Measurements from ENCODE around the gene BANP. TPM values are rescaled to one million over a fixed set of nuclear protein-coding genes. Genes with fewer than 3 reads are reported as not detected.

Gene BANP
- total RNA-seq, 1 donor from 2014 or later: 25.5 TPM

DNA sequence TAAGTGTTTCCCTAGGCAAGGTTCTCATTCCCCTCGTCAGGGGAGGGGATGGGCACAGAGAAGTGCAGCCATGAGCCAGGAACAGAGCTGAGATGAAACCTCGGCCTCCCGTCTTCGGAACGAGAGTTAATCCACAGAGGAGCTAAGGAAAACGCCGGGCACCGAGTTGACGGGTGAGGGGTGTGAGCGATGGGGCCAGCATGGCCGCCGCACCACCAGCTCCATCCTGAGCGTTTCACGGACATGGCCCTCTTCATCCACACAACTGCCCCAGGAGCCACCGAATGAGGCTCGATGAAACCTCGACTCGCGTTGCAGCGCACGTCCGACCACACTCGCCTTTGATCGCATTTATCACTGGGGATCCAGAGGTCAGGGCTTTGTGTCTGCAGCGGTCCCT is 36.4 kb upstream of the BANP start:
- Mint-ChIP-seq H3K27me3 (ENCODE audit: unreplicated experiment) (peaks cover 2% of the 10 kb centered on the region), H3K27ac (ENCODE audit: unreplicated experiment) (no peak overlapping the region), H3K9me3 (ENCODE audit: unreplicated experiment) (peaks cover 10% of the 10 kb centered on the region), H3K4me1 (ENCODE audit: low read depth, unreplicated experiment) (peaks cover 5% of the 10 kb centered on the region), H3K4me3 (ENCODE audit: unreplicated experiment) (no peak overlapping the region), H3K36me3 (ENCODE audit: unreplicated experiment) (no peaks in the 10 kb centered on the region)
- DNase-seq: no peak
- TF ChIP-seq CTCF (IDR thresholded peaks at IDR 0.05; ENCODE audit: partially characterized antibody, unreplicated experiment): no peak

GRCh38 chr16:87917503-87917902 is 33.7 kb upstream of the BANP start:
- H3K4me1 Mint-ChIP-seq (ENCODE audit: low read depth, unreplicated experiment): peaks cover 3% of the 10 kb centered on the region
- no peak overlapping the region for H3K27ac Mint-ChIP-seq (ENCODE audit: unreplicated experiment)
- peaks cover 2% of the 10 kb centered on the region for H3K27me3 Mint-ChIP-seq (ENCODE audit: unreplicated experiment)
- no peak for DNase-seq
- no peaks in the 10 kb centered on the region for H3K36me3 Mint-ChIP-seq (ENCODE audit: unreplicated experiment)
- TF ChIP-seq CTCF (IDR thresholded peaks at IDR 0.05; ENCODE audit: partially characterized antibody, unreplicated experiment): no peak
- peaks cover 7% of the 10 kb centered on the region for H3K9me3 Mint-ChIP-seq (ENCODE audit: unreplicated experiment)
- H3K4me3 Mint-ChIP-seq (ENCODE audit: unreplicated experiment): no peak overlapping the region

GRCh38 chr16:87918338-87918737 is 32.9 kb upstream of the BANP start:
- Mint-ChIP-seq H3K27ac (ENCODE audit: unreplicated experiment) (no peak overlapping the region), H3K36me3 (ENCODE audit: unreplicated experiment) (no peaks in the 10 kb centered on the region), H3K4me3 (ENCODE audit: unreplicated experiment) (no peak overlapping the region), H3K27me3 (ENCODE audit: unreplicated experiment) (peaks cover 2% of the 10 kb centered on the region), H3K9me3 (ENCODE audit: unreplicated experiment) (peaks cover 7% of the 10 kb centered on the region), H3K4me1 (ENCODE audit: low read depth, unreplicated experiment) (peaks cover 3% of the 10 kb centered on the region)
- no peak for DNase-seq
- TF ChIP-seq CTCF (IDR thresholded peaks at IDR 0.05; ENCODE audit: partially characterized antibody, unreplicated experiment): no peak

GRCh38 chr16:87918866-87919680 is 32.2 kb upstream of the BANP start:
- DNase-seq: no peak
- peaks cover 2% of the 10 kb centered on the region for H3K27me3 Mint-ChIP-seq (ENCODE audit: unreplicated experiment)
- peaks cover 5% of the 10 kb centered on the region for H3K4me1 Mint-ChIP-seq (ENCODE audit: low read depth, unreplicated experiment)
- no peak overlapping the region for H3K27ac Mint-ChIP-seq (ENCODE audit: unreplicated experiment)
- H3K9me3 Mint-ChIP-seq (ENCODE audit: unreplicated experiment): peaks cover 7% of the 10 kb centered on the region
- no peaks in the 10 kb centered on the region for H3K36me3 Mint-ChIP-seq (ENCODE audit: unreplicated experiment)
- no peak for TF ChIP-seq CTCF (IDR thresholded peaks at IDR 0.05; ENCODE audit: partially characterized antibody, unreplicated experiment)
- H3K4me3 Mint-ChIP-seq (ENCODE audit: unreplicated experiment): no peak overlapping the region

GRCh38 chr16:87919681-87919994 is 31.6 kb upstream of the BANP start:
- Mint-ChIP-seq H3K4me1 (ENCODE audit: low read depth, unreplicated experiment) (peaks cover 9% of the 10 kb centered on the region), H3K9me3 (ENCODE audit: unreplicated experiment) (peaks cover 10% of the 10 kb centered on the region), H3K4me3 (ENCODE audit: unreplicated experiment) (no peak overlapping the region), H3K36me3 (ENCODE audit: unreplicated experiment) (no peaks in the 10 kb centered on the region), H3K27me3 (ENCODE audit: unreplicated experiment) (peaks cover 4% of the 10 kb centered on the region), H3K27ac (ENCODE audit: unreplicated experiment) (no peak overlapping the region)
- no peak for TF ChIP-seq CTCF (IDR thresholded peaks at IDR 0.05; ENCODE audit: partially characterized antibody, unreplicated experiment)
- no peak for DNase-seq
